Skeletal muscle satellite cell (primary cell): ENCODE data around the gene CDC37.
"Not testable (repeated sequence)": the region's sequence is repeated elsewhere in the genome, so short reads cannot be mapped to it uniquely, and the experiment has no call there.

Experiments used
- H3K27me3 ChIP-seq: 2 replicates; pipeline ENCODE4 v1.7.0; 2013; ENCODE audit warnings: low read length; ENCODE audit not compliant: control insufficient read depth, insufficient read depth
- H3K36me3 ChIP-seq: 2 replicates; pipeline ENCODE4 v1.7.0; 2013; ENCODE audit warnings: mild to moderate bottlenecking, control low read depth, low read length; ENCODE audit not compliant: insufficient read depth
- H3K4me1 ChIP-seq: 2 replicates; pipeline ENCODE4 v1.7.0; 2013; ENCODE audit warnings: low read length; ENCODE audit not compliant: control insufficient read depth, insufficient read depth
- H3K4me2 ChIP-seq: 2 replicates; pipeline ENCODE4 v1.7.0; 2013; ENCODE audit warnings: mild to moderate bottlenecking, low read length
- H3K4me3 ChIP-seq: 2 replicates; pipeline ENCODE4 v1.7.0; 2013; ENCODE audit warnings: low read length
- H3K9ac ChIP-seq: 2 replicates; pipeline ENCODE4 v1.7.0; 2013; ENCODE audit warnings: mild to moderate bottlenecking, low read depth, low read length, moderate library complexity
- H3K9me3 ChIP-seq: replicated peaks from 2 replicates; pipeline ENCODE4 v1.7.0; 2013; ENCODE audit warnings: mild to moderate bottlenecking, control low read depth, low read length

Gene CDC37

GRCh38 chr19:10404888-10405820 is 1.8 kb upstream of the CDC37 start:
- peaks cover 12% of the 10 kb centered on the region for H3K27me3 ChIP-seq
- peak overlapping the region; percentile 99 for H3K9ac ChIP-seq
- H3K4me1 ChIP-seq = peaks cover 39% of the 10 kb centered on the region
- H3K4me3 ChIP-seq = peak overlapping the region; percentile 90
- peak overlapping the region; percentile 99 for H3K4me2 ChIP-seq
- peaks cover 12% of the 10 kb centered on the region for H3K36me3 ChIP-seq
- H3K9me3 ChIP-seq = no peaks in the 10 kb centered on the region

- Histone ChIP-seq H3K4me1 (peaks cover 34% of the 10 kb centered on the region), H3K4me3 (peak overlapping the region; percentile 90), H3K9me3 (no peaks in the 10 kb centered on the region), H3K36me3 (peaks cover 21% of the 10 kb centered on the region), H3K4me2 (peak overlapping the region; percentile 99), H3K9ac (peak overlapping the region; percentile 99), H3K27me3 (peaks cover 12% of the 10 kb centered on the region)
These were observed 802 bp downstream of the CDC37 start for GRCh38 chr19:10402441-10403038.

- no peak overlapping the region for H3K9ac ChIP-seq
- H3K27me3 ChIP-seq = no peaks in the 10 kb centered on the region
- H3K4me2 ChIP-seq = peak overlapping the region; percentile 9
- no peaks in the 10 kb centered on the region for H3K9me3 ChIP-seq
- H3K36me3 ChIP-seq = peaks cover 40% of the 10 kb centered on the region
- H3K4me1 ChIP-seq = peaks cover 27% of the 10 kb centered on the region
- no peak overlapping the region for H3K4me3 ChIP-seq
These were observed 3.5 kb downstream of the CDC37 start for GRCh38 chr19:10399878-10400277.

GRCh38 chr19:10399340-10399739 is 4.0 kb downstream of the CDC37 start:
- Histone ChIP-seq H3K36me3 (peaks cover 42% of the 10 kb centered on the region), H3K4me1 (peaks cover 23% of the 10 kb centered on the region)
- not testable (repeated sequence) for H3K27me3 ChIP-seq, H3K4me2 ChIP-seq, H3K9me3 ChIP-seq, H3K9ac ChIP-seq, H3K4me3 ChIP-seq

- Histone ChIP-seq H3K27me3 (no peaks in the 10 kb centered on the region), H3K4me2 (no peak overlapping the region), H3K4me3 (no peak overlapping the region), H3K36me3 (peaks cover 42% of the 10 kb centered on the region), H3K9ac (no peak overlapping the region), H3K9me3 (no peaks in the 10 kb centered on the region), H3K4me1 (peaks cover 21% of the 10 kb centered on the region)
These were observed 4.5 kb downstream of the CDC37 start for GRCh38 chr19:10398819-10399218.

- Histone ChIP-seq H3K27me3 (no peaks in the 10 kb centered on the region), H3K9ac (no peak overlapping the region), H3K4me3 (no peak overlapping the region), H3K4me1 (peaks cover 11% of the 10 kb centered on the region), H3K4me2 (no peak overlapping the region), H3K36me3 (peaks cover 58% of the 10 kb centered on the region), H3K9me3 (no peaks in the 10 kb centered on the region)
These were observed 7.4 kb downstream of the CDC37 start for GRCh38 chr19:10395917-10396316.

- Histone ChIP-seq H3K4me2 (no peak overlapping the region), H3K9ac (no peak overlapping the region), H3K9me3 (no peaks in the 10 kb centered on the region), H3K4me1 (peaks cover 7% of the 10 kb centered on the region), H3K27me3 (no peaks in the 10 kb centered on the region), H3K4me3 (no peak overlapping the region), H3K36me3 (peaks cover 58% of the 10 kb centered on the region)
These were observed 7.9 kb downstream of the CDC37 start for GRCh38 chr19:10395436-10395835.

GRCh38 chr19:10395003-10395402 is 8.3 kb downstream of the CDC37 start:
- no peak overlapping the region for H3K4me3 ChIP-seq
- peaks cover 59% of the 10 kb centered on the region for H3K36me3 ChIP-seq

GRCh38 chr19:10393137-10393536 is 10.2 kb downstream of the CDC37 start:
- Histone ChIP-seq H3K4me3 (no peak overlapping the region), H3K27me3 (no peaks in the 10 kb centered on the region), H3K9ac (no peak overlapping the region), H3K9me3 (no peaks in the 10 kb centered on the region), H3K4me1 (no peaks in the 10 kb centered on the region), H3K4me2 (no peak overlapping the region), H3K36me3 (peaks cover 57% of the 10 kb centered on the region)

More at GRCh38 chr19:10395003-10395402, 8.3 kb downstream of the CDC37 start:
- Histone ChIP-seq H3K27me3 (no peaks in the 10 kb centered on the region), H3K4me2 (no peak overlapping the region), H3K9me3 (no peaks in the 10 kb centered on the region), H3K4me1 (peaks cover 2% of the 10 kb centered on the region), H3K9ac (no peak overlapping the region)

GRCh38 chr19:10392120-10392519 is 11.2 kb downstream of the CDC37 start:
- peaks cover 57% of the 10 kb centered on the region for H3K36me3 ChIP-seq
- H3K4me3 ChIP-seq = no peak overlapping the region
- H3K9ac ChIP-seq = no peak overlapping the region
- H3K27me3 ChIP-seq = no peaks in the 10 kb centered on the region
- H3K9me3 ChIP-seq = no peaks in the 10 kb centered on the region
- H3K4me1 ChIP-seq = no peaks in the 10 kb centered on the region
- H3K4me2 ChIP-seq = no peak overlapping the region

GRCh38 chr19:10390652-10391286 is 12.6 kb downstream of the CDC37 start:
- no peak overlapping the region for H3K4me3 ChIP-seq
- no peaks in the 10 kb centered on the region for H3K9me3 ChIP-seq
- peaks cover 44% of the 10 kb centered on the region for H3K36me3 ChIP-seq
- H3K27me3 ChIP-seq = no peaks in the 10 kb centered on the region
- H3K9ac ChIP-seq = no peak overlapping the region
- H3K4me2 ChIP-seq = no peak overlapping the region
- H3K4me1 ChIP-seq = no peaks in the 10 kb centered on the region
